Caco-2 (cell line): ENCODE measurements around the gene DMGDH. TPM values are rescaled to one million over a fixed set of nuclear protein-coding genes. Genes with fewer than 3 reads are reported as not detected.

Experiments
- BruUV-seq: library from RNA; stranded (reverse); fragments of 400-500 nt; replicated peaks from 2 replicates; lab custom pipeline; 2021; lab: Mats Ljungman, UMichigan
- CTCF ChIA-PET: fragments of 300-600 bp; sonication (Branson Sonifier 250); formaldehyde crosslinking; loops from one replicate; lab custom pipeline; 2022; ENCODE audit warnings: antibody characterized with exemption; lab: Charles Lee
- POLR2A ChIA-PET: fragments of 300-600 bp; sonication (Branson Sonifier 250); formaldehyde crosslinking; loops from one replicate; lab custom pipeline; 2022; ENCODE audit warnings: antibody characterized with exemption; lab: Charles Lee
- DNase-seq, 2 experiments: peaks; one replicate each; pipeline versions ENCODE4 v3.0.0 to v3.0.0-alpha.2; 2020 to 2022
- H3K27me3 ChIP-seq: replicated peaks from 2 replicates; pipeline ENCODE4 v1.6.0; 2011; ENCODE audit warnings: low read length; ENCODE audit not compliant: control insufficient read depth, insufficient read depth
- H3K36me3 ChIP-seq: 2 replicates; pipeline ENCODE4 v1.5.1; 2011; ENCODE audit warnings: low read length; ENCODE audit not compliant: control insufficient read depth, insufficient read depth
- H3K4me1 ChIP-seq: fragments of 250-450 bp; sonication (Bioruptor Pico); 2 replicates; pipeline ENCODE4 v1.5.1; 2020; ENCODE audit warnings: mild to moderate bottlenecking
- H3K4me3 ChIP-seq: 2 replicates; pipeline ENCODE4 v1.5.1; 2011; ENCODE audit warnings: low read depth, mild to moderate bottlenecking, control low read depth, low read length
- H3K9me3 ChIP-seq: fragments of 250-450 bp; sonication (Bioruptor Pico); 2 replicates; pipeline ENCODE4 v1.5.1; 2020; ENCODE audit warnings: mild to moderate bottlenecking, moderate library complexity
- H3K27ac Mint-ChIP-seq: one replicate; pipeline ENCODE4 v1.8.0; 2022; ENCODE audit warnings: mixed read lengths; ENCODE audit not compliant: unreplicated experiment
- H3K27me3 Mint-ChIP-seq: one replicate; pipeline ENCODE4 v1.8.0; 2022; ENCODE audit warnings: mixed read lengths; ENCODE audit not compliant: insufficient read depth, unreplicated experiment
- H3K36me3 Mint-ChIP-seq: one replicate; pipeline ENCODE4 v1.8.0; 2022; ENCODE audit warnings: mild to moderate bottlenecking, mixed read lengths; ENCODE audit not compliant: insufficient read depth, unreplicated experiment
- H3K4me1 Mint-ChIP-seq: one replicate; pipeline ENCODE4 v1.8.0; 2022; ENCODE audit warnings: low read depth, mixed read lengths; ENCODE audit not compliant: unreplicated experiment
- H3K4me3 Mint-ChIP-seq: one replicate; pipeline ENCODE4 v1.8.0; 2022; ENCODE audit warnings: mild to moderate bottlenecking, moderate library complexity, mixed read lengths; ENCODE audit not compliant: unreplicated experiment
- H3K9me3 Mint-ChIP-seq: one replicate; pipeline ENCODE4 v1.8.0; 2022; ENCODE audit warnings: mixed read lengths; ENCODE audit not compliant: unreplicated experiment
- intact Hi-C: fragments of 100-400 bp; cut with micrococcal nuclease; formaldehyde crosslinking; loops from one replicate; pipeline ENCODE4 v1.10.0; 2022; ENCODE audit not compliant: unreplicated experiment
- total RNA-seq: library from RNA; stranded (reverse); gene quantifications from 2 replicates; pipeline ENCODE4 v1.2.3, GENCODE V29; 2022
- TF ChIP-seq, protein P1 (sequence below), 2 experiments: fragments of 200-600 bp in 1 of 2; IDR thresholded peaks; 1 replicate in 1 of 2; 2 replicates in 1 of 2; pipeline versions ENCODE4 v1.5.1 to v1.8.0; 2011 to 2022; ENCODE audit warnings: antibody characterized with exemption in 1 of 2, control low read depth in 1 of 2, inconsistent platforms in 1 of 2, low read depth in 1 of 2, low read length in 1 of 2, mild to moderate bottlenecking in 1 of 2, moderate library complexity in 1 of 2; ENCODE audit not compliant: insufficient read depth in 1 of 2, severe bottlenecking in 1 of 2, unreplicated experiment in 1 of 2

The DMGDH gene
- total RNA-seq, 1 experiment from 2014 or later: 1.8 TPM

DNA sequence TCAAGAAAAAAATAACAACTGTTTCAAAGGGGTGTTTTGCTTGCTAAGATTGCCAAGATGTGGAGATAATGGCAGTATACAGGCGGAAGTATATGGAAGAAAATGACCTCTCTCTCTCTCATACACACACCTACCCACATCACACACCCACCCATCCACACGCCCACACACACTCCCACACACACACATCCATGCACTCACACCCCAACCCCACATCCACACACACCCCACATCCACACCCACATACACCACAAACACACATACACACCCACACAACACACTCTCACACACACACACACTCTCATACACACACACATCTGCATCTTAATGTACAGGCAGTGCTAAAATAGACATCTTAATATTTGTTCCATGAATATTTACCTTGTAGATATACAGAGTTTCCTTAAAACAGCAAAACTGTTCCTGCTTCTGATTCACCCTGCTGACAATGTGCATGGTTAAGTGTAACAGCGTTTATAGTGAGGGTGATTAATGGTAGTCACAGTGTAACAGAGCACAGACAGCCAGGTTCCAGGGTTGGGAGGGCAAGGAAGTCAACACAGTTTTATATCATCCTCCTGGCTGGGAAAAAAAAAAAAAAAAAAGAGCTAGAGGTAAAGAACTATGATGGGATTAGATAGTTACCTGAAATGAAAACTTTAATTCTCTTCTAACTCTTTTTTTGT, 8.3 kb upstream of the DMGDH start:
- Mint-ChIP-seq H3K27ac (no peak overlapping the region), H3K4me1 (no peaks in the 10 kb centered on the region), H3K4me3 (no peak overlapping the region), H3K36me3 (no peaks in the 10 kb centered on the region), H3K9me3 (no peaks in the 10 kb centered on the region), H3K27me3 (peaks cover 5% of the 10 kb centered on the region)
- POLR2A ChIA-PET: interaction anchor here (0.6 kb wide), 1 partner anchor 1991 kb away, joined by 6 read pairs; no protein-coding TSS in a partner anchor
- TF ChIP-seq, protein P1, sequence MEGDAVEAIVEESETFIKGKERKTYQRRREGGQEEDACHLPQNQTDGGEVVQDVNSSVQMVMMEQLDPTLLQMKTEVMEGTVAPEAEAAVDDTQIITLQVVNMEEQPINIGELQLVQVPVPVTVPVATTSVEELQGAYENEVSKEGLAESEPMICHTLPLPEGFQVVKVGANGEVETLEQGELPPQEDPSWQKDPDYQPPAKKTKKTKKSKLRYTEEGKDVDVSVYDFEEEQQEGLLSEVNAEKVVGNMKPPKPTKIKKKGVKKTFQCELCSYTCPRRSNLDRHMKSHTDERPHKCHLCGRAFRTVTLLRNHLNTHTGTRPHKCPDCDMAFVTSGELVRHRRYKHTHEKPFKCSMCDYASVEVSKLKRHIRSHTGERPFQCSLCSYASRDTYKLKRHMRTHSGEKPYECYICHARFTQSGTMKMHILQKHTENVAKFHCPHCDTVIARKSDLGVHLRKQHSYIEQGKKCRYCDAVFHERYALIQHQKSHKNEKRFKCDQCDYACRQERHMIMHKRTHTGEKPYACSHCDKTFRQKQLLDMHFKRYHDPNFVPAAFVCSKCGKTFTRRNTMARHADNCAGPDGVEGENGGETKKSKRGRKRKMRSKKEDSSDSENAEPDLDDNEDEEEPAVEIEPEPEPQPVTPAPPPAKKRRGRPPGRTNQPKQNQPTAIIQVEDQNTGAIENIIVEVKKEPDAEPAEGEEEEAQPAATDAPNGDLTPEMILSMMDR (IDR thresholded peaks at IDR 0.05; ENCODE audit: insufficient read depth in 1 of 2, low read depth in 1 of 2, low read length in 1 of 2, severe bottlenecking in 1 of 2, unreplicated experiment in 1 of 2): no peak
- no peak for DNase-seq
- intact Hi-C loops: no loop called here
- Histone ChIP-seq H3K4me3 (no peak overlapping the region), H3K4me1 (no peaks in the 10 kb centered on the region), H3K9me3 (no peaks in the 10 kb centered on the region), H3K36me3 (no peaks in the 10 kb centered on the region), H3K27me3 (no peaks in the 10 kb centered on the region)
- BruUV-seq: no TSS peak
- CTCF ChIA-PET: no interaction called here

DNA sequence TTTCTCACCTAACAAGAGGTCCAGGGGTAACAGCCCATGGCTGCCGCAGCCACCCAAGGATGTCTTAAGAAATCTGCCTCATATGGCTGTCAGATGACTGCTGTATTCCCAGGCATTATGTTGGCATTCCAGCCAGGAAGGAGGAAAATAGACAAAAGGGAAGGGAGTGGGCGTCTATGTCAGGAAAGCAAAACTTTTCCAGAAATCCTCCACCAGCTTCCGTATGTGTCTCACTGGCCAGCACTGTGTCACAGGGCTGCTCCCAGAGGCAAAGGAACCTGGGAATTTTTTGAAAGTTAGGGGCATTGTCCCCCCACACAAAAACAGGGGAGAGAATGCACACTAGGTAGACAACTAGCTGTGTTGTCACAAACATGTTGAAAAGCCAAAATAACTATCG, 7.3 kb upstream of the DMGDH start:
- peaks cover 5% of the 10 kb centered on the region for H3K27me3 Mint-ChIP-seq
- H3K4me3 Mint-ChIP-seq: no peak overlapping the region
- CTCF ChIA-PET: no interaction called here
- TF ChIP-seq, protein P1 (IDR thresholded peaks at IDR 0.05; ENCODE audit: insufficient read depth in 1 of 2, low read depth in 1 of 2, low read length in 1 of 2, severe bottlenecking in 1 of 2, unreplicated experiment in 1 of 2): no peak
- no peaks in the 10 kb centered on the region for H3K36me3 ChIP-seq
- POLR2A ChIA-PET: no interaction called here
- no peaks in the 10 kb centered on the region for H3K9me3 Mint-ChIP-seq
- BruUV-seq: no TSS peak
- H3K27me3 ChIP-seq: no peaks in the 10 kb centered on the region
- DNase-seq: no peak
- intact Hi-C loops: no loop called here
- H3K4me3 ChIP-seq: no peak overlapping the region
- no peaks in the 10 kb centered on the region for H3K36me3 Mint-ChIP-seq
- H3K27ac Mint-ChIP-seq: no peak overlapping the region
- no peaks in the 10 kb centered on the region for H3K9me3 ChIP-seq
- H3K4me1 ChIP-seq: no peaks in the 10 kb centered on the region
- no peaks in the 10 kb centered on the region for H3K4me1 Mint-ChIP-seq

GRCh38 chr5:79075646-79076426, 6.4 kb upstream of the DMGDH start:
- TF ChIP-seq, protein P1 (IDR thresholded peaks at IDR 0.05; ENCODE audit: insufficient read depth in 1 of 2, low read depth in 1 of 2, low read length in 1 of 2, severe bottlenecking in 1 of 2, unreplicated experiment in 1 of 2): no peak
- H3K4me3 ChIP-seq: no peak overlapping the region
- H3K9me3 Mint-ChIP-seq: no peaks in the 10 kb centered on the region
- H3K27me3 Mint-ChIP-seq: peaks cover 5% of the 10 kb centered on the region
- H3K27me3 ChIP-seq: no peaks in the 10 kb centered on the region
- H3K4me3 Mint-ChIP-seq: no peak overlapping the region
- ChIA-PET CTCF (interaction anchor here (2.0 kb wide), 1 partner anchor 51 kb away, joined by 7 read pairs; no protein-coding TSS in a partner anchor), POLR2A (no interaction called here)
- no peaks in the 10 kb centered on the region for H3K9me3 ChIP-seq
- H3K27ac Mint-ChIP-seq: no peak overlapping the region
- DNase-seq: no peak
- H3K36me3 Mint-ChIP-seq: no peaks in the 10 kb centered on the region
- no peaks in the 10 kb centered on the region for H3K4me1 Mint-ChIP-seq
- no peaks in the 10 kb centered on the region for H3K4me1 ChIP-seq
- intact Hi-C loops: no loop called here
- no TSS peak for BruUV-seq
- H3K36me3 ChIP-seq: no peaks in the 10 kb centered on the region
